IPS-18c (cell line): ENCODE measurements around the gene GOLGA6L10.
"Not testable (repeated sequence)": the region's sequence is repeated elsewhere in the genome, so short reads cannot be mapped to it uniquely, and the experiment has no call there.

Experiments used
- H3K4me3 ChIP-seq: 2 replicates; pipeline ENCODE4 v1.7.0; 2013; ENCODE audit warnings: low read depth, mild to moderate bottlenecking, low read length, moderate library complexity; ENCODE audit not compliant: insufficient read depth
- H3K9me3 ChIP-seq: one replicate; pipeline ENCODE4 v1.6.1; 2013; ENCODE audit warnings: mild to moderate bottlenecking, low read length, moderate library complexity; ENCODE audit not compliant: control insufficient read depth, insufficient read depth

Gene GOLGA6L10

DNA sequence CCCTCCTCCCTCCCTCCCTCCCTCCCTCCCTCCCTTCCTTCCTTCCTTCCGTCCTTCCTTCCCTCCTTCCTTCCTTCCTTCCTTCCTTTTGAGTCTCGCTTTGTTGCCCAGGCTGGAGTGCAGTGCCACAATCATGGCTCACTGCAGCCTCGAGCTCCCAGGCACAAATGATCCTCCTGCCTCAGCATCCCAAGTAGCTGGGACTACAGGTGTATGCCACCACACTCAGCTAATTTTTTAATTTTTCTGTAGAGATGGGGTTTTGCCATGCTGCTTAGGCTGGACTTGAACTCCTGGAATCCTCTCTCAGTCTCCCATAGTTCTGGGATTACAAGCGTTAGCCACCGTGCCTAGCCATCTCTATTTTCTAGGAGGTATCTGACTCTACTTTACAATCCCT, 38.0 kb downstream of the GOLGA6L10 start:
- H3K4me3 ChIP-seq, H3K9me3 ChIP-seq: not testable (repeated sequence)

DNA sequence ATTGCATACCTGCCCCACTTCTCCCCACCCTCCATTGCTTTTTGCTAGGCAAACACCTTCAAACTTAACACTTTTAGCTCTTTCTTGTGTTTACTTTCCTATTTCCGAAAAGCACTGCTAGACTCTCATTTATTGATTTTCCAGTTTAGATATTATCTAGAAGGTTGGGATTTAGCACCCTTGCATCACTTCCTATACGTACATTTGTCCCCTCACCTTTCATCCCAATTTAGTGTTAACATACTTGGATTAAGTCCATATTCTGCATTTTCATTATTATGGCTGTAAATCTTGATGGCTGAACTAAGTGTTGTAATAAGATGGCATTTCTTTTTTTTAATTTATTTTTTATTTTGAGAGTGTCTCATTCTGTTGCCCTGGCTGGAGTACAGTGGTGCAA, 39.5 kb downstream of the GOLGA6L10 start:
- H3K9me3 ChIP-seq = peaks cover 2% of the 10 kb centered on the region
- no peak overlapping the region for H3K4me3 ChIP-seq

- H3K9me3 ChIP-seq = no peaks in the 10 kb centered on the region
- H3K4me3 ChIP-seq = no peak overlapping the region
Observed at GRCh38 chr15:82307714-82308081, 41.6 kb downstream of the GOLGA6L10 start.

DNA sequence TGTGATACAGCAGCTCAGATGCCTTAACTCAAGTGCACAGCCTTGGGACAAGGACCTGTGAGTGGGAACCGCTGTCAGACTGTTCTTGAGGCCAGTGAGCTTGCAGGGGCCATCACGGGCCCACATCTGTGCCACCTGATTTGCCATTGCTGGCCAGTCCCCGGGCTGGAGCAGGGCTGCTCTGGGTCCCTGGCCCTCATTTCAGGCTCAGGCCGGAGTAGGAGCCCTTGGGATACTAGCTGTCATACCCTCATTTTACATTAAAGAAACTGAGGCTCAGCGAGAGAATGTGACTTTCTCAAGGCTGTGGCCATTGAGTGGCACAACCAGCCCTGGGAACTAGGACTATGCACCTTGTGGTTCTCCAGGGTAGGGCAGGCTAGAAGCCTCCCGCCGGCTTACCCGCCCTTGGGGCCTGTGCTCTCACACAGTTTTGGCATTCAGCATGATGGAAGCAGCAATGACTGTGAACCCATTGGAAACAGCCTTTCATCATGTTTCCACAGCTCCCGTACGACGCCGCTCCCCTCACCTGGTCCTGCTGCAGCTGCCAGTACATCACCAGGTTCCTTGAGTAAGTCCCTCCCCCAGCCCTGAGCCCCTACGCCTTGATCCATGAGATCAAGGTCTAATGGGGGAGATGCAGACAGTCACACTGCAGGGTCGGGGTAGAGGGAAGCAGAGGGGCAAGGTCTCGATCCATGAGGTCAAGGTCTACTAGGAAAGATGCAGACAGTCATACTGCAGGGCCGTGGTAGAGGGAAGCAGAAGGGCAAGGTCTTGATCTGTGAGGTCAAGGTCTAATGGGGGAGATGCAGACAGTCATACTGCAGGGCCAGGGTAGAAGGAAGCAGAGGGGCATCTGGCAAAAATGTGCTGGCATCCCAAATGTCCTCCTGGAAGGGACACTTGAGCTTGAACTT, 42.2 kb downstream of the GOLGA6L10 start:
- Histone ChIP-seq H3K9me3 (no peaks in the 10 kb centered on the region), H3K4me3 (no peak overlapping the region)

DNA sequence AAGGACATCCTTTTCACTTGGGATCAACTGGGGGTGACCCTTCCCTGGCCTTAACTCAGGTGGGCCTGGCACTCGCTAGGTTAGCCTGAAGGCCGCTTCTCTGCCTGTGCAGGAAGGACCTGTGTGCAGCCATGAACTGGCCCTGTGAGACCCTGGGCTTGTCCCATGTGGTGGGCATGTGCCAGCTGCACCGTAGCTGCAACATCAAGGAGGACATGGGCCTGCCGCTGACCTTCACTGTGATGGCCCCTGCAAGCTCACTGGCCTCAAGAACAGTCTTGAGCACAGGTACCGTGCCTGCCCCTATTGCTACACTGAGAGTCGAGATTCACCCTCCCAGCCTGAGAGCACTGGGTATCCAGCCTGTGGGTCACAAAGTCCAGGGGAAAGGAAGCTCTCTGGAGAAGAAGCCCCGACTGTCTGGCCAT, 43.6 kb downstream of the GOLGA6L10 start:
- Histone ChIP-seq H3K4me3 (no peak overlapping the region; the same call in 1 of the 2 replicates), H3K9me3 (no peaks in the 10 kb centered on the region)

DNA sequence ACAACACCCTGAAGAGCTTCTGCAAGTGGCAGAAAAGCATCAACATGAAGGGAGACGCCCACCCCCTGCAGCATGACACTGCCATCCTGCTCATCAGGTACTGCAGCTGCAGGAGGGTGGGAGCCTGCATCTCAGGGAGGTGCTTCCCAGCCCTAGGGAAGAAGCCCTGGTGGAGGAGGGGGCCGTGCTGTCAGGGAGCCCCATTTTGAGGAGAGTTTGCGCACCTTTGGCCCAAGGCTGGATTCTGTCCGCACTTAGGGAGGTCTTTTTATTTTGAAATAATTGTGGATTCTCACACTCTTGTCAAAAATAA, 44.5 kb downstream of the GOLGA6L10 start:
- Histone ChIP-seq H3K4me3 (no peak overlapping the region), H3K9me3 (no peaks in the 10 kb centered on the region)

DNA sequence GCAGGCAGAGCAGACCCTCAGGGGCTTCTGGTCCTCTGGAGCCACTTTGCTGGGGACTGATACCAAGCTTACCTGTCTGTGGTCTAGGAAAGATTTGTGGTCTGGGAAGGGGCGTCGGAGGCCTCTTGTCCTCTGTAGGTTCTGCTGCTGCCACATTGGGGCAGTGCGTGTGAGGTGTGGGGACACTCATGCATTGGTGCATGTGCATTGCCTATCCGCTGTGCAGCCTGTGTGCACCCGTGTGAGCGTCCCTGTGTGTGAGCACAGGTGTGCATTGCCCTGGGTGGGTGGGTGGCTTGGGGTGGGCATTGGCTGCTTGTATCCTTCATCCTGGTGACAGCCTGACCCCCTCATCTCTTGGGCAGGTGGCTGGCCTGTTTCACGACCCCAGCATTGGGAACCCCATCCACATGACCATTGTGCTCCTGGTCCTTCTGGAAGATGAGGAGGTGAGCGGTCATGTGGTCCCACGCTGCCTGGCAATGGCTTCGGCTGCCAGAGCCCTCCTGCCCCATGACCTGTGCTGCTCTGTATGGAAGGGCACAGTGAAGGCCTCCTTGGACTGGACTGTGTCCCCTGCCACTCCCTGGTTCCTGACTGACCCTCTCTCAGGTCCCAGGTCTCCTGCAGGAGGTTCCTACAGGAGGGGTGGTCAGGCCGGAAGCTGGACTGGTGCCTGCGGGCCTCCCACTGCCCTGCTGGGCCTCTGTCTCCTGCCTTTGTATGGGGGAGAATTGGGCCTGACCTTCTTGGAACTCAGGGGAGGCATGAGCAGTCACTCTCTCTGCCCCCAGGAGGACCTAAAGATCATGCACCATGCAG, 45.1 kb downstream of the GOLGA6L10 start:
- Histone ChIP-seq H3K4me3 (no peak overlapping the region), H3K9me3 (no peaks in the 10 kb centered on the region)

- Histone ChIP-seq H3K9me3 (no peaks in the 10 kb centered on the region), H3K4me3 (no peak overlapping the region)
Observed at GRCh38 chr15:82301296-82302016, 47.8 kb downstream of the GOLGA6L10 start.

DNA sequence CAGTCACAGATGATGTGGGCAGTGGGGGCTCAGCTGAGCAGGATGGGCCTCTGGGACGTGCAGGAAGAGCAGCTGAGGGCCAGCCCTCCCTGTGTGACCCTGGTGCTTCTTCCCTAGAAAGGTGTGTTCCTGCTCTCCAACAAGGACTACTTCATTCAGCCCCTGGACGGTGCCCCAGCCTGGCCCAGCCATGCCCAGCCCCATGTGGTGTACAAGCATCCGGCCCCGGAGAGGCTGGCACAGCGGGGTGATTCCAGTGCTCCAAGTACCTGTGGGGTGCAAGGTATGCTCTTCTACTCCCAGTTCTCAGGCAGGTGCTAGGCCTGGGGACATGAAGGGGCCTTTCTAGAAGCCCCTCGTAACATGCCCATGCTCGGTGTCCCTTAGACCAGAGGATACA, 48.4 kb downstream of the GOLGA6L10 start:
- H3K4me3 ChIP-seq = no peak overlapping the region

DNA sequence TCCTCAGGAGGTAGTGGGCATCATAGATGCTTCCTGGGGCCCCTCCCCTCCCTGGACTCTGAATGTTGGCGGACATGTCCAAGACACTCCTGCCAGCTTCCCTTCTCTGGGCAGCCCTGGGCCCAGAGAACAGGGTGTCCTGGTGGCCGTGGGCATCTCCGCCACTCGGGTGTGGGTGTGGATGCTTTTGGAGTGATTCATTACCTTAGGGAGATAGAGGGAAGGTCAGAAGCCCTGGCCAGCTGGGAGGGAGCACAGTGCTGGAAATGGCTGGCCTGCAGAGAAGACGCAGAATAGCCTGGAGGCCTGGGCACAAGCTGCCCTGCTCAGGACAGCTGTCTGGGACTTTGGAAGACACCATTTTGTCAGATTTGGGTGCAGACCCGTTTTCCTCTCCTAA, 48.9 kb downstream of the GOLGA6L10 start:
- H3K4me3 ChIP-seq, H3K9me3 ChIP-seq: not testable (repeated sequence)

More for the DNA sequence above, 48.4 kb downstream of the GOLGA6L10 start:
- no peaks in the 10 kb centered on the region for H3K9me3 ChIP-seq

DNA sequence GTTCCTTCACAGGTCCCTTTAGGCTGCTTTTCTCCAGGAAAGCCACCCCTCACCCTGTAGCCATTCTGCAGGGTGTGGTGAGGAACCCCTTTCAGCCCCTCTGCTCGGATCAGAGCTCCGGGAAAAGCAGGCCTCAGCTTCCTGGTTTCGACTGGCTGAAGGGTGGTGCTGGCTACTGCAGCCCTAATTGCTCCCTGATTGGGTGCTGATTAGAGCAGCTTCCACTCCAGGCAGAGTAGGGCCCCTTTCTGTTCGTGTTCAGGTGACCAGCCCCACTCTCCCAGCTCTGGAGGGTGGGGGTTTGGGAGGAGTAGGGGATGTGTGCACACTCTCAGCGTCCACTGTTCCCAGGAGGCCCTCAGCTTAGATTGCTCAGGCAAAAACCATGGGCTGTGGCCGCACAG, 49.8 kb downstream of the GOLGA6L10 start:
- not testable (repeated sequence) for H3K4me3 ChIP-seq, H3K9me3 ChIP-seq

DNA sequence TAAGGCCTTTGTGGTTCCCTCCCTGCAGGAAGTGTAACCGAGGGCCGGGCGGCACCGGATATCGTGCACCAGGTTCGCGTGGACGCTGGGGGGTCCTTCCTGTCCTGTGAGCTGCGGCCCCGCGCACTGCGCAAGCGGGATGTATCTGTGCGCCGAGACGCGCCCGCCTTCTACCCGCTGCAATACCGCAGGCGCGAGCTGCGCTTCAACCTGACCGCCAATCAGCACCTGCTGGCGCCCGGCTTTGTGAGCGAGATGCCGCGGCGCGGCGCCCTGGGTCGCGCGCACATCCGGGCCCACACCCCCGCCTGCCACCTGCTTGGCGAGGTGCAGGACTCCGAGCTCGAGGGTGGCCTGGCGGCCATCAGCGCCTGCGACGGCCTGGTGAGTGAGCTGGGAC, 50.8 kb downstream of the GOLGA6L10 start:
- Histone ChIP-seq H3K4me3 (no peak overlapping the region), H3K9me3 (peaks cover 4% of the 10 kb centered on the region)

DNA sequence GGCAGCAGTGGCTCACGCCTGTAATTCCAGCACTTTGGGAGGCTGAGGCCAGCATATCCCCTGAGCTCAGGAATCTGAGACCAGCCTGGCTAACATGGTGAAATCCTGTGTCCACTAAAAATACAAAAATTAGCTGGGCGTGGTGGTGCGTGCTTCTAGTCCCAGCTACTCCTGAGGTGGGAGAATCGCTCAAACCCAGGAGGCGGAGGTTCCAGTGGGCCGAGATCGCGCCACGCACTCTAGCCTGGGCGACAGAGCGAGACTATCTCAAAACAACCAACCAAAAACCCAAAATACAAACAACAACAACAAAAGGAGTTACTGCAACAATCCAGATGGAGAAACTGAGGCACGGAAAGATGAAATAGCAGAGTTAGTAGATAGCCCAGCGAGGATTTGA, 51.2 kb downstream of the GOLGA6L10 start:
- Histone ChIP-seq H3K9me3 (peaks cover 4% of the 10 kb centered on the region), H3K4me3 (no peak overlapping the region)

GRCh38 chr15:82297546-82297945, 51.7 kb downstream of the GOLGA6L10 start:
- Histone ChIP-seq H3K4me3 (no peak overlapping the region), H3K9me3 (peaks cover 4% of the 10 kb centered on the region)

GRCh38 chr15:82294061-82294690, 55.1 kb downstream of the GOLGA6L10 start:
- no peak overlapping the region for H3K4me3 ChIP-seq
- H3K9me3 ChIP-seq = peaks cover 4% of the 10 kb centered on the region

GRCh38 chr15:82292271-82292670, 57.0 kb downstream of the GOLGA6L10 start:
- H3K9me3 ChIP-seq = peaks cover 4% of the 10 kb centered on the region

More at GRCh38 chr15:82292271-82292670, 57.0 kb downstream of the GOLGA6L10 start:
- H3K4me3 ChIP-seq = no peak overlapping the region
